Stimulated activated CD8-positive, alpha-beta memory T cell treated with anti-CD3 and anti-CD28 coated beads, Interleukin-12 subunit alpha, Interleukin-12 subunit beta, amount 100 ng/mL, for 4 hours (primary cell): Measurements from ENCODE around the gene CD28.
"Not testable (repeated sequence)": the region's sequence is repeated elsewhere in the genome, so short reads cannot be mapped to it uniquely, and the experiment has no call there.

ENCODE experiments used
- DNase-seq: peaks from one replicate; pipeline ENCODE4 v3.0.0-alpha.2; 2020; ENCODE audit warnings: low read depth

The CD28 gene

GRCh38 chr2:203687165-203687564, 19.3 kb upstream of the CD28 start:
- DNase-seq: no peak

- no peak for DNase-seq
These were observed 17.6 kb upstream of the CD28 start for GRCh38 chr2:203688798-203689197.

GRCh38 chr2:203689426-203690116, 16.9 kb upstream of the CD28 start:
- DNase-seq: no peak

- DNase-seq: no peak
These were observed 16.4 kb upstream of the CD28 start for GRCh38 chr2:203690117-203690431.

- DNase-seq: no peak
These were observed 15.9 kb upstream of the CD28 start for GRCh38 chr2:203690441-203691047.

GRCh38 chr2:203691149-203691548, 15.3 kb upstream of the CD28 start:
- no peak for DNase-seq

- no peak for DNase-seq
These were observed 14.3 kb upstream of the CD28 start for GRCh38 chr2:203692031-203692710.

- no peak for DNase-seq
These were observed 13.1 kb upstream of the CD28 start for GRCh38 chr2:203693242-203693879.

- no peak for DNase-seq
These were observed 12.2 kb upstream of the CD28 start for GRCh38 chr2:203694191-203694590.

- no peak for DNase-seq
These were observed 9.2 kb upstream of the CD28 start for GRCh38 chr2:203697190-203697589.

- not testable (repeated sequence) for DNase-seq
These were observed 8.7 kb upstream of the CD28 start for GRCh38 chr2:203697763-203698162.

GRCh38 chr2:203698410-203698809, 8.0 kb upstream of the CD28 start:
- not testable (repeated sequence) for DNase-seq

GRCh38 chr2:203704430-203704829, 2.0 kb upstream of the CD28 start:
- no peak for DNase-seq

GRCh38 chr2:203705178-203705577, 1.3 kb upstream of the CD28 start:
- no peak for DNase-seq

GRCh38 chr2:203707530-203707929, 1.1 kb downstream of the CD28 start:
- DNase-seq: no peak

GRCh38 chr2:203708846-203709396, 2.5 kb downstream of the CD28 start:
- DNase-seq: no peak

GRCh38 chr2:203709416-203710040, 3.1 kb downstream of the CD28 start:
- no peak for DNase-seq

GRCh38 chr2:203710226-203710625, 3.8 kb downstream of the CD28 start:
- DNase-seq: no peak

- no peak for DNase-seq
These were observed 4.5 kb downstream of the CD28 start for GRCh38 chr2:203710952-203711351.

GRCh38 chr2:203711399-203711798, 5.0 kb downstream of the CD28 start:
- no peak for DNase-seq

GRCh38 chr2:203713381-203713780, 6.9 kb downstream of the CD28 start:
- DNase-seq: no peak

GRCh38 chr2:203714112-203714511, 7.7 kb downstream of the CD28 start:
- no peak for DNase-seq
